ENCODE data around the gene ITPRIPL2. TPM values are rescaled to one million over a fixed set of nuclear protein-coding genes. Genes with fewer than 3 reads are reported as not detected.

Gene ITPRIPL2
- total RNA-seq (2021) (5.3 to 7.1 TPM (median 6.6 TPM) in 3 replicates), Bru-seq, nascent RNA (percentile 64 among the genes with signal in this experiment)
- long read RNA-seq, experiment 1, full-length matches to known transcripts: 2 of 6 reads
- long read RNA-seq, experiment 1, partial matches to known transcripts: 0 of 6 reads
- long read RNA-seq, experiment 1, other reads (novel, unspliced or antisense): 4 of 6 reads
- long read RNA-seq, experiment 2: 0 reads
- long read RNA-seq, experiment 3: 0 reads

DNA sequence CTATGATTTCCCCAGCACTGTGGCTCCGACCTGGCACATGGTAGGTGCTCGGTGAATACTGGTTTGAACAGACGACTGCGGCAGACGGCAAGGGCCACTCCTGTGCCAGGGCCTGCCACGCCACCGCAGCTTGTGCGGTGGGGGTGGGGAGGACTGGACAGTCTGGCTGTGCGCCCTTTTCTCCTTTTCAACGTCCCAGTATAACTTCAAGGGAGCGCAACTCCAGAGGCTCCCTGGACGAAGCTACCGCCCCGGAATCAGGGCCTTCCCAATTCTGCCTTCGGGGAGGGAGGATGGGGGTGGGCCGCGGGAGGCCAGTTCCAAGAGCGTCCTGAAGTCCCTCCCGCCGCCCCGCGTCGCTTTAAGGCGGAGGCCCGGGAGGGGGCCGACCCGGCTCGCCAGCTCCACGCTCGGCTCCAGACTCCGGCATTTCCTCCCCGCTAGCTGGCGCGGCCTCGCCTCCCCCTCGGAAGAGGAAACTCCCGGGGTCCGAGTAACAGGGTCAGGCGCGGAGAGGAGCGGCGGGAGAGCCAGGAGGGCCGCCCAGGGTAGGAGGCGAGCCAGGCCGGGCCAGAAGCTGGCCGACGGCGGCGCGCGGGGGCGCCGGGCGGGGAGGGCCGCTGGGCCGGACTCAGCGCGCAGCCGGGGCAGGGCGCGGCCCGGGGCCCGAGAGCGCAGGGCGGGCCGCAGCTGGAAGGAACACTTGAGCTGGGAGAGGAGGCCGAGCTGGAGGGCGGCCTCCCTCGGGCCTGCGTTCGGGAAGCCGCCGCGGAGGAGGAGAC, at the start of gene ITPRIPL2:
TSS of gene ITPRIPL2 (plus strand) at position 388 of the 782 bp plus-strand sequence. CDS start 498 bp downstream, outside the sequence.
- peaks cover 55% of the 10 kb centered on the region for H3K27me3 Mint-ChIP-seq (ENCODE audit: low read depth)
- ChIA-PET POLR2A (no interaction called here), CTCF (interaction anchor here (0.5 to 6.2 kb wide), 11 partner anchors 9 to 257 kb away, joined by 3 to 29 read pairs (median 4); no protein-coding TSS in a partner anchor)
- peaks cover 21% of the 10 kb centered on the region for H3K4me1 Mint-ChIP-seq
- DNase-seq (ENCODE audit: low spot score) (peak; percentile 58), ATAC-seq (peak; percentile 56)
- no peaks in the 10 kb centered on the region for H3K9me3 Mint-ChIP-seq
- no peaks in the 10 kb centered on the region for H3K36me3 Mint-ChIP-seq
- H3K4me3 Mint-ChIP-seq: peak within 1 kb of the TSS; percentile 60
- no peak within 1 kb of the TSS for H3K27ac Mint-ChIP-seq
- no peak for TF ChIP-seq JAZF1 (CRISPR knock-in tag; IDR thresholded peaks at IDR 0.05)
- TF ChIP-seq TEAD1 (CRISPR knock-in tag; IDR thresholded peaks at IDR 0.05): 0 out of 2 replicates have a peak, but pooled peaks have one; percentile 10
- peak; percentile 67 for TF ChIP-seq PRDM15 (CRISPR knock-in tag; IDR thresholded peaks at IDR 0.05)
- TF ChIP-seq RORB (CRISPR knock-in tag; IDR thresholded peaks at IDR 0.05): no peak
- peak; percentile 27 for TF ChIP-seq GABPB1 (CRISPR knock-in tag; IDR thresholded peaks at IDR 0.05)
- TF ChIP-seq ZNF416 (CRISPR knock-in tag; IDR thresholded peaks at IDR 0.05): no peak

DNA sequence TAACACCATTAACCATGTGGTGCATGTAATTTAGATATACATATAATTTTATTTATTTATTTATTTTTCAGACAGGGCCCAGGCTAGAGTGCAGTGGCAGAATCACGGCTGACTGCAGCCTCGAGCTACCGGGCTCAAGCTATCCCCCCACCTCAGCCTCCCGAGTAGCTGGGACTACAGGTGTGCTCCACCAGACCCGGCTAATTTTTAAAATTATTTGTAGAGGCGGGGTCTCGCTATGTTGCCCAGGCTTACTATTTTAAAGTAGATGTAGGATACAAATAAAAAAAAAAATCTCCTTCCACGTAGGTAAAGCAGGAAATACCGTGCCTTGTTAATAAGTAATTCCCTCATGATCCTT, 46.8 kb upstream of the ITPRIPL2 start:
- ATAC-seq (no peak), DNase-seq (ENCODE audit: low spot score) (no peak)
- Mint-ChIP-seq H3K4me3 (peak overlapping the region; percentile 91), H3K27me3 (ENCODE audit: low read depth) (peaks cover 2% of the 10 kb centered on the region; the same call in 1 of the 2 replicates), H3K27ac (peak overlapping the region; percentile 95), H3K9me3 (no peaks in the 10 kb centered on the region), H3K36me3 (no peaks in the 10 kb centered on the region), H3K4me1 (0 out of 2 replicates have a peak, but pooled peaks cover 3% of the 10 kb centered on the region)
- ChIA-PET CTCF (interaction anchor here (0.8 to 2.6 kb wide), 4 partner anchors 19 to 157 kb away, joined by 3 to 27 read pairs (median 4); partner anchors contain the start of gene TMC7), POLR2A (interaction anchor here (1.0 kb wide), 2 partner anchors 203 to 266 kb away, joined by 4 to 6 read pairs; partner anchors contain the start of gene ARL6IP1)
- TF ChIP-seq GTF2I (CRISPR knock-in tag; conservative IDR thresholded peaks at IDR 0.05) (peak; percentile 50; the same call in 1 of the 2 replicates), NR1H2 (CRISPR knock-in tag; IDR thresholded peaks at IDR 0.05) (no peak), ZNF121 (CRISPR knock-in tag; IDR thresholded peaks at IDR 0.05) (peak; percentile 58; the same call in 1 of the 2 replicates), OVOL2 (CRISPR knock-in tag; IDR thresholded peaks at IDR 0.05; ENCODE audit: borderline replicate concordance) (no peak), ZNF532 (CRISPR knock-in tag; IDR thresholded peaks at IDR 0.05; ENCODE audit: borderline replicate concordance) (no peak)

Data from WTC11 (cell line).